AG10803 (cell line): ENCODE data around the gene CDH5.

Experiments
- DNase-seq: peaks from one replicate; pipeline ENCODE4 v3.0.0; 2010; ENCODE audit warnings: low read depth
- H3K4me3 ChIP-seq: 2 replicates; pipeline ENCODE4 v1.5.1; 2011; ENCODE audit warnings: mild to moderate bottlenecking, low read length, control low read depth
- TF ChIP-seq, protein P1 (sequence below): conservative IDR thresholded peaks from 2 replicates; pipeline ENCODE4 v1.5.1; 2011; ENCODE audit warnings: mild to moderate bottlenecking, low read length, control low read depth, inconsistent platforms

The CDH5 gene

GRCh38 chr16:66337463-66338188, 28.9 kb upstream of the CDH5 start:
- H3K4me3 ChIP-seq: no peak overlapping the region
- DNase-seq: no peak
- TF ChIP-seq, protein P1, sequence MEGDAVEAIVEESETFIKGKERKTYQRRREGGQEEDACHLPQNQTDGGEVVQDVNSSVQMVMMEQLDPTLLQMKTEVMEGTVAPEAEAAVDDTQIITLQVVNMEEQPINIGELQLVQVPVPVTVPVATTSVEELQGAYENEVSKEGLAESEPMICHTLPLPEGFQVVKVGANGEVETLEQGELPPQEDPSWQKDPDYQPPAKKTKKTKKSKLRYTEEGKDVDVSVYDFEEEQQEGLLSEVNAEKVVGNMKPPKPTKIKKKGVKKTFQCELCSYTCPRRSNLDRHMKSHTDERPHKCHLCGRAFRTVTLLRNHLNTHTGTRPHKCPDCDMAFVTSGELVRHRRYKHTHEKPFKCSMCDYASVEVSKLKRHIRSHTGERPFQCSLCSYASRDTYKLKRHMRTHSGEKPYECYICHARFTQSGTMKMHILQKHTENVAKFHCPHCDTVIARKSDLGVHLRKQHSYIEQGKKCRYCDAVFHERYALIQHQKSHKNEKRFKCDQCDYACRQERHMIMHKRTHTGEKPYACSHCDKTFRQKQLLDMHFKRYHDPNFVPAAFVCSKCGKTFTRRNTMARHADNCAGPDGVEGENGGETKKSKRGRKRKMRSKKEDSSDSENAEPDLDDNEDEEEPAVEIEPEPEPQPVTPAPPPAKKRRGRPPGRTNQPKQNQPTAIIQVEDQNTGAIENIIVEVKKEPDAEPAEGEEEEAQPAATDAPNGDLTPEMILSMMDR: no peak

- H3K4me3 ChIP-seq: no peak overlapping the region
- TF ChIP-seq, protein P1: peak; percentile 66
- no peak for DNase-seq
Observed at GRCh38 chr16:66342294-66342900, 24.1 kb upstream of the CDH5 start.

- H3K4me3 ChIP-seq: no peak overlapping the region
- peak; percentile 33 for DNase-seq
- TF ChIP-seq, protein P1: peak; percentile 69
Observed at GRCh38 chr16:66344533-66345145, 21.9 kb upstream of the CDH5 start.

GRCh38 chr16:66346221-66346620, 20.3 kb upstream of the CDH5 start:
- TF ChIP-seq, protein P1: no peak
- no peak overlapping the region for H3K4me3 ChIP-seq
- no peak for DNase-seq

- H3K4me3 ChIP-seq: no peak overlapping the region
- no peak for DNase-seq
- TF ChIP-seq, protein P1: no peak
Observed at GRCh38 chr16:66352304-66352703, 14.2 kb upstream of the CDH5 start.

- no peak for DNase-seq
- TF ChIP-seq, protein P1: no peak
- no peak overlapping the region for H3K4me3 ChIP-seq
Observed at GRCh38 chr16:66353055-66353454, 13.4 kb upstream of the CDH5 start.
